HFFc6 (cell line): ENCODE measurements around the gene WDR1. TPM values are rescaled to one million over a fixed set of nuclear protein-coding genes. Genes with fewer than 3 reads are reported as not detected.

Source experiments
- DNase-seq: peaks from one replicate; pipeline ENCODE4 v3.0.0-alpha.2; 2018
- H3K27ac Mint-ChIP-seq: 2 replicates; pipeline ENCODE4 v1.8.0; 2020; ENCODE audit warnings: mild to moderate bottlenecking, mixed read lengths
- H3K27me3 Mint-ChIP-seq: 2 replicates; pipeline ENCODE4 v1.8.0; 2021; ENCODE audit warnings: mild to moderate bottlenecking, moderate library complexity, mixed read lengths; ENCODE audit not compliant: insufficient read depth
- H3K36me3 Mint-ChIP-seq: 2 replicates; pipeline ENCODE4 v1.8.0; 2021; ENCODE audit warnings: low read depth, mixed read lengths
- H3K4me1 Mint-ChIP-seq: 2 replicates; pipeline ENCODE4 v1.8.0; 2020; ENCODE audit warnings: low read depth, mixed read lengths
- H3K4me3 Mint-ChIP-seq: 2 replicates; pipeline ENCODE4 v1.8.0; 2020; ENCODE audit warnings: mild to moderate bottlenecking, moderate library complexity, mixed read lengths
- H3K9me3 Mint-ChIP-seq: 2 replicates; pipeline ENCODE4 v1.8.0; 2020; ENCODE audit warnings: mild to moderate bottlenecking, mixed read lengths
- total RNA-seq, 6 experiments: library from RNA; stranded (reverse); fragmentation: NEBNext Ultra II Directional; extraction: Animal tissue kit (Norgen Biotek cat#: 25700); gene quantifications; 2 replicates in 1 of 6; 3 replicates in 5 of 6; pipeline ENCODE4 v1.2.3, GENCODE V29; 2021
- TF ChIP-seq, protein P1 (sequence below): fragments of 200-600 bp; sonication (generic); IDR thresholded peaks from 2 replicates; pipeline ENCODE4 v1.5.0; 2021; ENCODE audit warnings: antibody characterized with exemption, mild to moderate bottlenecking

Gene WDR1
- total RNA-seq, 6 experiments from 2014 or later, result 720 to 838 (median 782) TPM

GRCh38 chr4:10107111-10108091, 9.2 kb downstream of the WDR1 start:
- Mint-ChIP-seq H3K4me3 (peak overlapping the region; percentile 78), H3K27ac (peak overlapping the region; percentile 80), H3K27me3 (peaks cover 21% of the 10 kb centered on the region), H3K9me3 (no peaks in the 10 kb centered on the region), H3K4me1 (peaks cover 100% of the 10 kb centered on the region), H3K36me3 (peaks cover 74% of the 10 kb centered on the region)
- TF ChIP-seq, protein P1, sequence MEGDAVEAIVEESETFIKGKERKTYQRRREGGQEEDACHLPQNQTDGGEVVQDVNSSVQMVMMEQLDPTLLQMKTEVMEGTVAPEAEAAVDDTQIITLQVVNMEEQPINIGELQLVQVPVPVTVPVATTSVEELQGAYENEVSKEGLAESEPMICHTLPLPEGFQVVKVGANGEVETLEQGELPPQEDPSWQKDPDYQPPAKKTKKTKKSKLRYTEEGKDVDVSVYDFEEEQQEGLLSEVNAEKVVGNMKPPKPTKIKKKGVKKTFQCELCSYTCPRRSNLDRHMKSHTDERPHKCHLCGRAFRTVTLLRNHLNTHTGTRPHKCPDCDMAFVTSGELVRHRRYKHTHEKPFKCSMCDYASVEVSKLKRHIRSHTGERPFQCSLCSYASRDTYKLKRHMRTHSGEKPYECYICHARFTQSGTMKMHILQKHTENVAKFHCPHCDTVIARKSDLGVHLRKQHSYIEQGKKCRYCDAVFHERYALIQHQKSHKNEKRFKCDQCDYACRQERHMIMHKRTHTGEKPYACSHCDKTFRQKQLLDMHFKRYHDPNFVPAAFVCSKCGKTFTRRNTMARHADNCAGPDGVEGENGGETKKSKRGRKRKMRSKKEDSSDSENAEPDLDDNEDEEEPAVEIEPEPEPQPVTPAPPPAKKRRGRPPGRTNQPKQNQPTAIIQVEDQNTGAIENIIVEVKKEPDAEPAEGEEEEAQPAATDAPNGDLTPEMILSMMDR, result no peak
- peak; percentile 42 for DNase-seq

DNA sequence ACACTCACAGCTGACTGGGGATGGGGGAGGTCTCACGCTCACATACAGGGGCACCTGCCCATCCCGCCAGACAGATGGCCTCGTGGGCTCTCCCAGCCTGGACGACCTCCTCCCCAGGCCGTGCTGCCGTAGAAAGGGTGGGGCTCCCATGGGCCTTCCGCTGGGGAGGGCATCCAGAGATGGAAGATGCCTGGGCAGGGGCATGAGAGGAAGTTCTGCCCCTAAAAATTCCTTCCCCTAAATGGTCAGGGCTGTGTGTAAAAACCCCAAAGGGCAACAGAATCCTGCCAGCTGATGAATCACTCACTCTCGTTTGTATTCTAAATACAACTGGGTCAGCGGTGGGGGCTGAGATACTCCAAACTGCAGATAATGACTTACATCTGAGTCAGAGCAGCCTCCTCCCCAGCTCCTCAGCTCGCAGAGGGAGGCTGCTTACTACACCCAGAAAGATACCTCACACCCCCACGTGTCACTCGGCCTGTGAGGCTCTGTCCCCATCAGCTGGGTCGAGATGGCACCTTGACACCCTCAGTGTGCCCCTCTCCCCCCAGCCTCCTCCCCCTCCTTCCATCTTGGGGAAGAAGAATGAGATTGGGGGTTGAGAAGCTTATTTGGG, 10.1 kb downstream of the WDR1 start:
- DNase-seq, result peak; percentile 98
- Mint-ChIP-seq H3K4me3 (peak overlapping the region; percentile 78), H3K9me3 (no peaks in the 10 kb centered on the region), H3K36me3 (peaks cover 74% of the 10 kb centered on the region), H3K27ac (peak overlapping the region; percentile 80), H3K4me1 (peaks cover 100% of the 10 kb centered on the region), H3K27me3 (peaks cover 18% of the 10 kb centered on the region)
- TF ChIP-seq, protein P1, result no peak

DNA sequence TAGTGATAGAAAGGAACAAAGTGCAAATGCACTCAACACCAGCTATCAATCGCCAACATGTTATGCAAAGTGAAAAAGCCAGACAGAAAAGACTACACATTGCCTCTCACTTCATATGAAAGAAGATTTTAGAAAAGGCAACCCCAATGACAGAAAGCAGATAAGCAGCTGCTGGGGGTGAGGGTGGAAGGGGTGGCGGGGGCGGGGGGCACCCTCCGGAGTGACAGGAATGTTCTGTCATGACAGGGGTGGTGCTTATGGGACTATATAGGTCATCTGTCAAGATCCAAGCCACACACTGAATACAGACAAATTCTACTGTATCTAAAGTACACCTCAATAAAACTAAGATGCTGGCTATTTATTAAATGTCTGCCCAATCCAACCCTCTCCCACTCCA, 10.7 kb downstream of the WDR1 start:
- Mint-ChIP-seq H3K36me3 (peaks cover 74% of the 10 kb centered on the region), H3K4me1 (peaks cover 100% of the 10 kb centered on the region), H3K27ac (peak overlapping the region; percentile 80), H3K9me3 (no peaks in the 10 kb centered on the region), H3K4me3 (peak overlapping the region; percentile 78), H3K27me3 (peaks cover 17% of the 10 kb centered on the region)
- no peak for DNase-seq
- TF ChIP-seq, protein P1, result no peak

DNA sequence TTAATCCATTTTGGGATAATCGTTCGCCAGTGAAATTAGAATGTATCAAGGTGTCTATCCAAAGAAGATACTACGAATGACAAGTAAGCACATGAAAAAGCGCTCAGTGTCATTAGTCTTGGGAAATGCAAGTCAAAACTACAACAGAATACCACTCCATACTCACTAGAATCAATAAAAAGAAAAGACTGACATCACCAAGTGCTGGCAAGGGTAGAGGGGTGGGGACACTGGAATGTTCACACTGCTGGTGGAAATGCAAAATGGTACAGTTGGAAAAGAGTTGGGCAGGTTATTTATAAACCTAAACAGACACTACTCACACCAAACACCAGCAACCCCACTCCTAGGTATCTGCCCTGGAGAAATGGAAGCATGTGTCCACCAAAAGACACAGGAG, 11.2 kb downstream of the WDR1 start:
- Mint-ChIP-seq H3K27ac (peak overlapping the region; percentile 80), H3K9me3 (no peaks in the 10 kb centered on the region), H3K36me3 (peaks cover 74% of the 10 kb centered on the region), H3K4me1 (peaks cover 100% of the 10 kb centered on the region), H3K4me3 (peak overlapping the region; percentile 78), H3K27me3 (peaks cover 15% of the 10 kb centered on the region)
- TF ChIP-seq, protein P1, result no peak
- DNase-seq, result no peak

DNA sequence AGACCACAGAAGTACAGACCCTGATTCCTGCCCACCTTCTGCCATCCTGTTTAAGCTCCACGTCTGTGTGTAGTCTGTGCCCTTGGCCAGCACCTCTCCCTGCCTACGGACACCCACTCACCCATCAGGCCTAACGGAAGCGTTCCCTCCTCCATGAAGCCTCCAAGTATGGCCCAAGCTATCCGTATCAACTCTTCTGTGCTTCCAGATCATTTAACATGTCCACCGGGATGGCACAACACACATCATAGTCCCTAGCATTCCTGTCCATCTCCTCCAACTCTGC, 11.7 kb downstream of the WDR1 start:
- H3K9me3 Mint-ChIP-seq, result no peaks in the 10 kb centered on the region
- peaks cover 14% of the 10 kb centered on the region for H3K27me3 Mint-ChIP-seq
- DNase-seq, result no peak
- H3K27ac Mint-ChIP-seq, result peak overlapping the region; percentile 80
- TF ChIP-seq, protein P1, result no peak
- H3K4me1 Mint-ChIP-seq, result peaks cover 100% of the 10 kb centered on the region
- peaks cover 73% of the 10 kb centered on the region for H3K36me3 Mint-ChIP-seq
- H3K4me3 Mint-ChIP-seq, result peak overlapping the region; percentile 78
